ENCODE results near the gene GULP1. TPM values are rescaled to one million over a fixed set of nuclear protein-coding genes. Genes with fewer than 3 reads are reported as not detected.

Gene GULP1
- total RNA-seq, 1 donor = 42.7 TPM

DNA sequence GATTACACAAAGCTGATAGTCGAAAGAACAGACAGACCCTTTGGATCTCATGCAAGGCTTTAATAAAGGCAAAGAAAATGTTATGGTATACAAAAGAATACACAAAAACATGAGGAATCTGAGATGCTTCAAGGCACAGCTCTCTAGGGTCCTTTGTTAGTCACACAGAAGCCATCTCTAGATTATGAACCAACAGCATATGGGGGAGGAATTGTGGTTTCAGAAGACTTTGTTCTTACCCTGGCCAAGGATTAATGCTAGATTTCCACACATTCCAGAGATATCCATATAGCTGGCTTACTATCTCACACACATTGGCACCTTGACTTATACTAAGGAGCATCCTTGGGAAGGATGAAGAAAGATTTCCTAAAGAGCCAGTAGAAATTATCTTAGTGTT lies 206.1 kb downstream of the GULP1 start:
- no peak overlapping the region for H3K4me3 ChIP-seq (ENCODE audit: low read depth, low read length)
- DNase-seq (ENCODE audit: low read depth) = no peak
- TF ChIP-seq, protein P1, sequence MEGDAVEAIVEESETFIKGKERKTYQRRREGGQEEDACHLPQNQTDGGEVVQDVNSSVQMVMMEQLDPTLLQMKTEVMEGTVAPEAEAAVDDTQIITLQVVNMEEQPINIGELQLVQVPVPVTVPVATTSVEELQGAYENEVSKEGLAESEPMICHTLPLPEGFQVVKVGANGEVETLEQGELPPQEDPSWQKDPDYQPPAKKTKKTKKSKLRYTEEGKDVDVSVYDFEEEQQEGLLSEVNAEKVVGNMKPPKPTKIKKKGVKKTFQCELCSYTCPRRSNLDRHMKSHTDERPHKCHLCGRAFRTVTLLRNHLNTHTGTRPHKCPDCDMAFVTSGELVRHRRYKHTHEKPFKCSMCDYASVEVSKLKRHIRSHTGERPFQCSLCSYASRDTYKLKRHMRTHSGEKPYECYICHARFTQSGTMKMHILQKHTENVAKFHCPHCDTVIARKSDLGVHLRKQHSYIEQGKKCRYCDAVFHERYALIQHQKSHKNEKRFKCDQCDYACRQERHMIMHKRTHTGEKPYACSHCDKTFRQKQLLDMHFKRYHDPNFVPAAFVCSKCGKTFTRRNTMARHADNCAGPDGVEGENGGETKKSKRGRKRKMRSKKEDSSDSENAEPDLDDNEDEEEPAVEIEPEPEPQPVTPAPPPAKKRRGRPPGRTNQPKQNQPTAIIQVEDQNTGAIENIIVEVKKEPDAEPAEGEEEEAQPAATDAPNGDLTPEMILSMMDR (IDR thresholded peaks at IDR 0.05; ENCODE audit: insufficient read depth, low read length) = no peak

GRCh38 chr2:188503975-188504374 lies 212.3 kb downstream of the GULP1 start:
- no peak for DNase-seq (ENCODE audit: low read depth)
- TF ChIP-seq, protein P1 (IDR thresholded peaks at IDR 0.05; ENCODE audit: insufficient read depth, low read length) = no peak
- H3K4me3 ChIP-seq (ENCODE audit: low read depth, low read length) = no peak overlapping the region

DNA sequence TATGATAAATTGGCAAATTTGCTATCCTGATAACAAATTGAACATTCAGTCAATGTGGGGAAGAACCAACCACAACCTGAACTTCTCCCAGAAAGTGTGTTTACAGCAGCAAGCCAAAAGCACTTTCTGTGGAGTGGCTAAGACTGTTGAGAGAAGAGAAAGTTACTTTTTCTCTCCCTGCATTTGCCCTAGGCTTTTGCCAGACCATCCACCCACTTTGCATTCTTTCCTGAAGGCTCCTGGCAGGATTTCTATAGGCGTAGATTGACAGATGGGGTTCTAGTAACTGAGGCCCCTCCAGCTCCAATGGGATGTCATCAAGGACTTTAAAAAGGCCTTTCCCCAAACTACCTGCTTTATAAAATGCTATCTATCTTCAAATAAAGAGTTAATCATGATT lies 215.2 kb downstream of the GULP1 start:
- TF ChIP-seq, protein P1 (IDR thresholded peaks at IDR 0.05; ENCODE audit: insufficient read depth, low read length) = no peak
- H3K4me3 ChIP-seq (ENCODE audit: low read depth, low read length) = no peak overlapping the region
- no peak for DNase-seq (ENCODE audit: low read depth)

- TF ChIP-seq, protein P1 (IDR thresholded peaks at IDR 0.05; ENCODE audit: insufficient read depth, low read length) = no peak
- no peak overlapping the region for H3K4me3 ChIP-seq (ENCODE audit: low read depth, low read length)
- no peak for DNase-seq (ENCODE audit: low read depth)
Measured at GRCh38 chr2:188511346-188511745, 219.7 kb downstream of the GULP1 start.

GRCh38 chr2:188512456-188512855 lies 220.8 kb downstream of the GULP1 start:
- TF ChIP-seq, protein P1 (IDR thresholded peaks at IDR 0.05; ENCODE audit: insufficient read depth, low read length) = peak; percentile 57
- no peak overlapping the region for H3K4me3 ChIP-seq (ENCODE audit: low read depth, low read length)
- DNase-seq (ENCODE audit: low read depth) = peak; percentile 81

DNA sequence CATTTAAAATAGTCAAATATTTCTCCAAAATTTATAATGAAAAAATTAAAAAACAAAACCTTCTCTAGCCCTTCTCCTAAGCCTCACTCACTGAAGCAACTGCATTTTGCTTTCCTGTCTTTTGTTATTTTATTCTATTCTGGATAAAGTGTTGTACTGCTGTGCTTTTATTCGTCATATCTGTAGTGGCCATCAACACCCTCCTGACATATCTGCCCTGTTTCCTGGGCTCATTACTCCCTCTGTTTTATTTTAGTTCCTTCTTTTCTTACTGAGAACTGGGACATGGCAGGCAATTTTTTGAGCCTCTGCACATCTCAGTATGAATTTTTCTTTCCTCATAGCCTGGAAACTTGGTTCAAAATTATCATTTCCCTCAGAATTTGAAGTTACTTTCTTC lies 224.2 kb downstream of the GULP1 start:
- TF ChIP-seq, protein P1 (IDR thresholded peaks at IDR 0.05; ENCODE audit: insufficient read depth, low read length) = no peak
- no peak overlapping the region for H3K4me3 ChIP-seq (ENCODE audit: low read depth, low read length)
- DNase-seq (ENCODE audit: low read depth) = no peak

- H3K4me3 ChIP-seq (ENCODE audit: low read depth, low read length) = no peak overlapping the region
- no peak for DNase-seq (ENCODE audit: low read depth)
- TF ChIP-seq, protein P1 (IDR thresholded peaks at IDR 0.05; ENCODE audit: insufficient read depth, low read length) = no peak
Measured at GRCh38 chr2:188517549-188518215, 226.0 kb downstream of the GULP1 start.
